ENCODE measurements around the gene SUFU. TPM values are rescaled to one million over a fixed set of nuclear protein-coding genes. Genes with fewer than 3 reads are reported as not detected.

The SUFU gene
- total and polyA plus RNA-seq, 2 of the 13 experiments (the other 11 are each of a cell fraction or from before 2014, with no cell fraction given), result 2.9 to 5.5 TPM

DNA sequence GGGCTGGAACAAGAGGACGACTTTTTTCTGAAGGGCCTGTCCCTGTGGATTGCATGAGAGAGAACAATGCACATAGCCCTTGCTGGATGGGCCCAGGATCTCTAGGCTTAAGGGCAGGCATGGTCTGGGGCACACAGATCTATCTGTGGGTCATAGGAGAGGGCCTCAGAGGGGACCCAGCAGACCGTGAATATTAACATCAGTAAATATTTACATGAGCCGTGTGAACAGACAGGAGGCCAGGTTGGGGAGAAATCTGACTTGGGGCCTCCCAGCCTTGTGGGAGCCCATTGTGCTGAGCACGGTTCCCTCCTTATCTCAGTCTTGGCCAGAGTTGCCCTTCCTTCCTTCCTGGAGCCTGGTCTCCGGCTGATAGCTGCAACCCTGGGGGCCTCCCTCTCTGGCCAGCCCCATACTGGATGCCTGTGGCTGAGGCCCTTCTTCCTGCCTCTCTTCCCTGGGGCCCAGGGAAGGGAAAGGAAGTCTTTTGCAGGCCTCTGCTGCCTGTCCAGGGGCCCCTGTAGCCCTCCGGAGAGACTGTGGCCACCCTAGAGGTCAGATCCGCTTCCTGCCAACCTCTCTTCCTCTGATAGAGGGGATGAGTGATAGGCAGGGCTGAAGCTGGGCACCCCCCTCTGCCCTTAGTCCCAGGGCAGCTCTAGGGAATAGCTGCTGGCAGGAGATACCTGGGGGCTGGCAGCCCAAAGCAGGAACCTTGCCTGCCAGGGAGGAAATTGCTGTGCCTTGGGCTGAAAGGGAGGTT, 96.0 kb downstream of the SUFU start (continued):
- TF ChIP-seq ATF7-NPFF (CRISPR knock-in tag; IDR thresholded peaks at IDR 0.05; ENCODE audit: low read depth), result 0 out of 2 replicates have a peak, but pooled peaks have one; percentile 26
- no peak for TF ChIP-seq ZMAT5 (CRISPR knock-in tag; IDR thresholded peaks at IDR 0.05; ENCODE audit: borderline replicate concordance, low read depth)
- no peak for TF ChIP-seq BCLAF1 (IDR thresholded peaks at IDR 0.05)
- TF ChIP-seq MEIS1 (CRISPR knock-in tag; IDR thresholded peaks at IDR 0.05; ENCODE audit: borderline replicate concordance), result 0 out of 2 replicates have a peak, but pooled peaks have one; percentile 25
- TF ChIP-seq NCOA1 (CRISPR knock-in tag; IDR thresholded peaks at IDR 0.05), result peak; percentile 85
- no peak for TF ChIP-seq CCDC6 (CRISPR knock-in tag; IDR thresholded peaks at IDR 0.05)
- no peak for TF ChIP-seq FIP1L1 (IDR thresholded peaks at IDR 0.05; ENCODE audit: borderline replicate concordance, insufficient read depth, low read depth, low read length)
- TF ChIP-seq ERF (CRISPR knock-in tag; IDR thresholded peaks at IDR 0.05), result peak; percentile 41; the same call in 1 of the 2 replicates
- TF ChIP-seq, protein P1, sequence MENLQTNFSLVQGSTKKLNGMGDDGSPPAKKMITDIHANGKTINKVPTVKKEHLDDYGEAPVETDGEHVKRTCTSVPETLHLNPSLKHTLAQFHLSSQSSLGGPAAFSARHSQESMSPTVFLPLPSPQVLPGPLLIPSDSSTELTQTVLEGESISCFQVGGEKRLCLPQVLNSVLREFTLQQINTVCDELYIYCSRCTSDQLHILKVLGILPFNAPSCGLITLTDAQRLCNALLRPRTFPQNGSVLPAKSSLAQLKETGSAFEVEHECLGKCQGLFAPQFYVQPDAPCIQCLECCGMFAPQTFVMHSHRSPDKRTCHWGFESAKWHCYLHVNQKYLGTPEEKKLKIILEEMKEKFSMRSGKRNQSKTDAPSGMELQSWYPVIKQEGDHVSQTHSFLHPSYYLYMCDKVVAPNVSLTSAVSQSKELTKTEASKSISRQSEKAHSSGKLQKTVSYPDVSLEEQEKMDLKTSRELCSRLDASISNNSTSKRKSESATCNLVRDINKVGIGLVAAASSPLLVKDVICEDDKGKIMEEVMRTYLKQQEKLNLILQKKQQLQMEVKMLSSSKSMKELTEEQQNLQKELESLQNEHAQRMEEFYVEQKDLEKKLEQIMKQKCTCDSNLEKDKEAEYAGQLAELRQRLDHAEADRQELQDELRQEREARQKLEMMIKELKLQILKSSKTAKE (CRISPR knock-in tag; IDR thresholded peaks at IDR 0.05; ENCODE audit: borderline replicate concordance), result peak; percentile 91
- TF ChIP-seq, protein P2, sequence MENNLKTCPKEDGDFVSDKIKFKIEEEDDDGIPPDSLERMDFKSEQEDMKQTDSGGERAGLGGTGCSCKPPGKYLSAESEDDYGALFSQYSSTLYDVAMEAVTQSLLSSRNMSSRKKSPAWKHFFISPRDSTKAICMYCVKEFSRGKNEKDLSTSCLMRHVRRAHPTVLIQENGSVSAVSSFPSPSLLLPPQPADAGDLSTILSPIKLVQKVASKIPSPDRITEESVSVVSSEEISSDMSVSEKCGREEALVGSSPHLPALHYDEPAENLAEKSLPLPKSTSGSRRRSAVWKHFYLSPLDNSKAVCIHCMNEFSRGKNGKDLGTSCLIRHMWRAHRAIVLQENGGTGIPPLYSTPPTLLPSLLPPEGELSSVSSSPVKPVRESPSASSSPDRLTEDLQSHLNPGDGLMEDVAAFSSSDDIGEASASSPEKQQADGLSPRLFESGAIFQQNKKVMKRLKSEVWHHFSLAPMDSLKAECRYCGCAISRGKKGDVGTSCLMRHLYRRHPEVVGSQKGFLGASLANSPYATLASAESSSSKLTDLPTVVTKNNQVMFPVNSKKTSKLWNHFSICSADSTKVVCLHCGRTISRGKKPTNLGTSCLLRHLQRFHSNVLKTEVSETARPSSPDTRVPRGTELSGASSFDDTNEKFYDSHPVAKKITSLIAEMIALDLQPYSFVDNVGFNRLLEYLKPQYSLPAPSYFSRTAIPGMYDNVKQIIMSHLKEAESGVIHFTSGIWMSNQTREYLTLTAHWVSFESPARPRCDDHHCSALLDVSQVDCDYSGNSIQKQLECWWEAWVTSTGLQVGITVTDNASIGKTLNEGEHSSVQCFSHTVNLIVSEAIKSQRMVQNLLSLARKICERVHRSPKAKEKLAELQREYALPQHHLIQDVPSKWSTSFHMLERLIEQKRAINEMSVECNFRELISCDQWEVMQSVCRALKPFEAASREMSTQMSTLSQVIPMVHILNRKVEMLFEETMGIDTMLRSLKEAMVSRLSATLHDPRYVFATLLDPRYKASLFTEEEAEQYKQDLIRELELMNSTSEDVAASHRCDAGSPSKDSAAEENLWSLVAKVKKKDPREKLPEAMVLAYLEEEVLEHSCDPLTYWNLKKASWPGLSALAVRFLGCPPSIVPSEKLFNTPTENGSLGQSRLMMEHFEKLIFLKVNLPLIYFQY (CRISPR knock-in tag; IDR thresholded peaks at IDR 0.05; ENCODE audit: borderline replicate concordance), result peak; percentile 77; the same call in 1 of the 2 replicates
- no peak for TF ChIP-seq GRHL1 (CRISPR knock-in tag; conservative IDR thresholded peaks at IDR 0.05)
- TF ChIP-seq ZNF703 (CRISPR knock-in tag; IDR thresholded peaks at IDR 0.05; ENCODE audit: borderline replicate concordance), result no peak
- TF ChIP-seq BHLHE40 (IDR thresholded peaks at IDR 0.05; ENCODE audit: low read length), result 0 out of 2 replicates have a peak, but pooled peaks have one; percentile 36
- TF ChIP-seq CCAR2 (optimal IDR thresholded peaks at IDR 0.05; ENCODE audit: low read depth, low read length), result no peak
- TF ChIP-seq NCOR1 (IDR thresholded peaks at IDR 0.05; ENCODE audit: borderline replicate concordance, low read length), result peak; percentile 84; the same call in 1 of the 2 replicates
- TF ChIP-seq ZNF124 (CRISPR knock-in tag; IDR thresholded peaks at IDR 0.05), result no peak
- peak; percentile 49; the same call in 1 of the 2 replicates for TF ChIP-seq SMAD3 (CRISPR knock-in tag; IDR thresholded peaks at IDR 0.05)

Data from HepG2 (cell line).